Measurements from ENCODE around the gene BPIFB4. TPM values are rescaled to one million over a fixed set of nuclear protein-coding genes. Genes with fewer than 3 reads are reported as not detected.

The BPIFB4 gene
- total RNA-seq, 4 donors from 2014 or later: not detected

DNA sequence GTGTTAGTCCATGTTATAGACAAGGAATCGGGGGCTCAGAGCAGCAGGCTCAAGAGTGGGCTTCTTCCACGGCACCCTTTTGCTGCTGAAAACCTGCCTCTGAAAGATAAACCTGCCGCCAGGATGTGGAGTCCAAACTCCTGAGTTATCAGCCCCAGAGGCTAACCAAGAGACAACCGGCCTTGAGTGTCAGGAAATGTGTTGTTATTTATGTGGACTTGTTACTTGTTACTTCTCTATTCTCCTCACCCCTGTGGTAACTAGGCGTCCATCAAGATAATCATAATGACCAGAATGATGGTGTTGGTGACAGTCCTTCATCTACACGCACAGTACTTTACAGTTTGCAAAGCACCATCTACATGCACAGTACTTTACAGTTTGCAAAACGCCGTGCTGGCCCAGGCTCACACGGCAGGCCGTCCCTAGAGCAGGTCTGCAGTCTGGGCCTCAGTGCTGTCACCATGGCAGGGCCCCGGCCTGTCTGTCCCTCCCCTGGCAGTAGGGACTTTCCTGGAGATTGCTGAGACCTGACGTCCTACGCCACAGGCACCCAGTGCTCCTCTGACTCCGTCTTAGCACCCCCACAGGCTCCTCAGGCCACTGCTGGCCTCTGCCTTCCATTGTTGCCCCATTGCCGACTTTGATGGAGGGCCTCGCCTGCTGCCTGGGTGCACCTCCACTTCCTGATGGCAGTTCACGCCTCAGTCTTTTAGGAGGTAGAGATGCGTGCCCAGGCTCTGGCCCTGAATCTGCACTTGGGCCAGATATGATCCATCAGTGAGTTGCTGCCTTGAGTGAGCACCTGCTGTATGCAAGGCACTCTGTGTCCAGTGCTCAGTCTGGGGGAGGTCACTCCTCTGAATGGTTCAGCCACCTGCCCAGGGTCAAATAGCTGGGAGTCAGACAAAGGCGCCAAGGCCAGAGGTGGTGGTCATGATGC is 9.1 kb upstream of the BPIFB4 start:
- WGBS, 2 donors: 80 to 81% methylated on average over 14 to 19 of the region's 19 CpGs
- Histone ChIP-seq H3K9me3 (no peaks in the 10 kb centered on the region), H3K27ac (no peak overlapping the region), H3K4me1 (no peaks in the 10 kb centered on the region), H3K36me3 (no peaks in the 10 kb centered on the region), H3K27me3 (no peaks in the 10 kb centered on the region), H3K4me3 (no peak overlapping the region)
- DNase-seq (ENCODE audit: low spot score in 2 of 2): no peak
- TF ChIP-seq, protein P1, sequence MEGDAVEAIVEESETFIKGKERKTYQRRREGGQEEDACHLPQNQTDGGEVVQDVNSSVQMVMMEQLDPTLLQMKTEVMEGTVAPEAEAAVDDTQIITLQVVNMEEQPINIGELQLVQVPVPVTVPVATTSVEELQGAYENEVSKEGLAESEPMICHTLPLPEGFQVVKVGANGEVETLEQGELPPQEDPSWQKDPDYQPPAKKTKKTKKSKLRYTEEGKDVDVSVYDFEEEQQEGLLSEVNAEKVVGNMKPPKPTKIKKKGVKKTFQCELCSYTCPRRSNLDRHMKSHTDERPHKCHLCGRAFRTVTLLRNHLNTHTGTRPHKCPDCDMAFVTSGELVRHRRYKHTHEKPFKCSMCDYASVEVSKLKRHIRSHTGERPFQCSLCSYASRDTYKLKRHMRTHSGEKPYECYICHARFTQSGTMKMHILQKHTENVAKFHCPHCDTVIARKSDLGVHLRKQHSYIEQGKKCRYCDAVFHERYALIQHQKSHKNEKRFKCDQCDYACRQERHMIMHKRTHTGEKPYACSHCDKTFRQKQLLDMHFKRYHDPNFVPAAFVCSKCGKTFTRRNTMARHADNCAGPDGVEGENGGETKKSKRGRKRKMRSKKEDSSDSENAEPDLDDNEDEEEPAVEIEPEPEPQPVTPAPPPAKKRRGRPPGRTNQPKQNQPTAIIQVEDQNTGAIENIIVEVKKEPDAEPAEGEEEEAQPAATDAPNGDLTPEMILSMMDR (IDR thresholded peaks at IDR 0.05): no peak
- no peak for TF ChIP-seq EP300 (IDR thresholded peaks at IDR 0.05)
- no peak for TF ChIP-seq POLR2A (IDR thresholded peaks at IDR 0.05)

DNA sequence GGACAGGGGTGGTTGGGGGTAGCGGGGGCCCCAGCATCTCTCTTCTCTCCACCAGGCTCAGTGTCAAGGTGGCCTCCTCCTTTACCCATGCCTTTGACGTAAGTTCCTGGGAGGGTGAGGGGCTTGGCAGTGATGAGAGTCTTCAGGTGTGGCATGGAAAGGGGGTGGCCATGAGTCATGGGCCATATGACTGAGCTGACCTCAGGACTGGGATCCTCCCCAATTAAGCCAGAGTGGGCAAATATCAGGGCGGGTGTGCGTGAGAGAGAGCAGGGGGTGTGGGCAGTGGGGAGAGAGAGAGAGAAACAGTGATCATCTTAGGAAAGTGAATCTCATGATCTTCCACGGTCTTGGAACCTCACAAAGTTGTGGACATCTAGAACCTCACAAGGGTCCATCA is 8.2 kb upstream of the BPIFB4 start:
- Histone ChIP-seq H3K27me3 (no peaks in the 10 kb centered on the region), H3K36me3 (no peaks in the 10 kb centered on the region), H3K27ac (no peak overlapping the region), H3K9me3 (no peaks in the 10 kb centered on the region), H3K4me1 (no peaks in the 10 kb centered on the region), H3K4me3 (no peak overlapping the region)
- WGBS, 2 donors: 91 to 92% methylated on average over 5 of the region's 5 CpGs
- no peak for TF ChIP-seq POLR2A (IDR thresholded peaks at IDR 0.05)
- TF ChIP-seq EP300 (IDR thresholded peaks at IDR 0.05): no peak
- TF ChIP-seq, protein P1 (IDR thresholded peaks at IDR 0.05): no peak
- no peak for DNase-seq (ENCODE audit: low spot score in 2 of 2)

DNA sequence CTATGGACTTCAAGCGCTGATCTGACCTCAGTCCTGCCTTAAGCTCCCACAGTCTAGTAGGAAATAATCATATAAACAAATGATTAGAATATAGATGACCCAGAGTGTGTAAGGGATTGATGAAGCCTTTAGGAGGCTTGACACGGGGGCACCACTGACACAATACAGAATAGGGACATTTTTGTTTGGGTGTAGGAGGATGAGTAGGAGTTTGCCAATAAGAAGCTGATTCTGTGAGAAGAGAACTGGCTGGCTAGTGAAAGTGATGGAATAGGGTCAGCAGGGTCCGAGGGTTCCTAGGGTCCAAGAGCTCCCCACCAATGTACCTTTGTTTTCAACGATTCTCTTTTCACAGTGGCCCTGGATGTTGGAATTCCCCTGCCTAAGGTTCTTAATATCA is 7.1 kb upstream of the BPIFB4 start:
- no peak for DNase-seq (ENCODE audit: low spot score in 2 of 2)
- 82 to 86% methylated on average over 4 of the region's 4 CpGs for WGBS, 2 donors
- TF ChIP-seq, protein P1 (IDR thresholded peaks at IDR 0.05): no peak
- TF ChIP-seq POLR2A (IDR thresholded peaks at IDR 0.05): no peak
- TF ChIP-seq EP300 (IDR thresholded peaks at IDR 0.05): no peak
- Histone ChIP-seq H3K27me3 (no peaks in the 10 kb centered on the region), H3K36me3 (no peaks in the 10 kb centered on the region), H3K4me3 (no peak overlapping the region), H3K4me1 (no peaks in the 10 kb centered on the region), H3K27ac (no peak overlapping the region), H3K9me3 (no peaks in the 10 kb centered on the region)

DNA sequence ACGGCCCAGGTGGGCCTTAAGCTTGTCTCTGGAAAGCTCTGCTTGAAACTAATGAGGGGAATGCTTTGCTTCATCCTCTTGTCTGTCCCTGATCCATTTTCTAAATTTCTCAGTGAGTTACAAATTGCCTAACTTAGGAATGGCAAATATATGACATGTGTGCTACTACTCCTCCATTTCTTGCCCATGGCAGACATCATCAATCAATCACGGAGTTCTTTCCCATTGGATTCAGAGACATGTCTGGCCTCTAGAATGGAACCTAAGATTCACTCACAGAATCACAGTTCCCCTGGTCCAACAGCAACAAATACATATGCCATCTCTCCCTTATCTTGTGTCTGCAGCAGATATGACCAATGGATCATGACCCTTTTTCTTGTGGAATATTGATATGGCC is 6.6 kb upstream of the BPIFB4 start:
- WGBS, 2 donors: 83 to 86% methylated on average over 2 of the region's 2 CpGs
- TF ChIP-seq POLR2A (IDR thresholded peaks at IDR 0.05) (no peak), EP300 (IDR thresholded peaks at IDR 0.05) (no peak)
- TF ChIP-seq, protein P1 (IDR thresholded peaks at IDR 0.05): no peak
- H3K27ac ChIP-seq: no peak overlapping the region

DNA sequence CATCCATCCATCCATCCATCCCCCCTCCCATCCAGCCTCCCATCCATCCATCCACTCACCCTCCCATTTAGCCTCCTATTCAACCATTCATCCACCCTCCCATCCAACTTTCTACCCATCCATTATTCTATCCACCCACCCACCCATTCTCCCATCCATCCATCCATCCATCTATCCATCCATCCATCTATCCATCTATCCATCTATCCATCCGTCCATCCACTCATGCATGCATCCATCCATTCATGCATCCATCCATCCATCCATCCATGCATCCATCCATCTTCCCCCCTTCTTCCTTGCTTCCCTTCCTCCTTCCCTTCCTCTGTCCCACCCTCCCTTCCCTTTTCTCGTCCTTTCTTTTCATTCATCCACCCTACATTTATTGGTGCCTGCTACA is 4.8 kb upstream of the BPIFB4 start:
- Histone ChIP-seq H3K36me3 (no peaks in the 10 kb centered on the region), H3K9me3 (no peaks in the 10 kb centered on the region), H3K4me3 (no peak overlapping the region), H3K4me1 (no peaks in the 10 kb centered on the region), H3K27ac (no peak overlapping the region), H3K27me3 (no peaks in the 10 kb centered on the region)
- DNase-seq (ENCODE audit: low spot score in 2 of 2): no peak
- TF ChIP-seq POLR2A (IDR thresholded peaks at IDR 0.05) (no peak), EP300 (IDR thresholded peaks at IDR 0.05) (no peak)
- TF ChIP-seq, protein P1 (IDR thresholded peaks at IDR 0.05): no peak
- WGBS, 2 donors: 81 to 88% methylated on average over 2 of the region's 2 CpGs

More for the DNA sequence above, 6.6 kb upstream of the BPIFB4 start:
- Histone ChIP-seq H3K4me1 (no peaks in the 10 kb centered on the region), H3K27me3 (no peaks in the 10 kb centered on the region), H3K36me3 (no peaks in the 10 kb centered on the region), H3K4me3 (no peak overlapping the region), H3K9me3 (no peaks in the 10 kb centered on the region)
- no peak for DNase-seq (ENCODE audit: low spot score in 2 of 2)

Data from tibial nerve (tissue), 4 donors.